ENCODE measurements around the gene CHADL.

DNA sequence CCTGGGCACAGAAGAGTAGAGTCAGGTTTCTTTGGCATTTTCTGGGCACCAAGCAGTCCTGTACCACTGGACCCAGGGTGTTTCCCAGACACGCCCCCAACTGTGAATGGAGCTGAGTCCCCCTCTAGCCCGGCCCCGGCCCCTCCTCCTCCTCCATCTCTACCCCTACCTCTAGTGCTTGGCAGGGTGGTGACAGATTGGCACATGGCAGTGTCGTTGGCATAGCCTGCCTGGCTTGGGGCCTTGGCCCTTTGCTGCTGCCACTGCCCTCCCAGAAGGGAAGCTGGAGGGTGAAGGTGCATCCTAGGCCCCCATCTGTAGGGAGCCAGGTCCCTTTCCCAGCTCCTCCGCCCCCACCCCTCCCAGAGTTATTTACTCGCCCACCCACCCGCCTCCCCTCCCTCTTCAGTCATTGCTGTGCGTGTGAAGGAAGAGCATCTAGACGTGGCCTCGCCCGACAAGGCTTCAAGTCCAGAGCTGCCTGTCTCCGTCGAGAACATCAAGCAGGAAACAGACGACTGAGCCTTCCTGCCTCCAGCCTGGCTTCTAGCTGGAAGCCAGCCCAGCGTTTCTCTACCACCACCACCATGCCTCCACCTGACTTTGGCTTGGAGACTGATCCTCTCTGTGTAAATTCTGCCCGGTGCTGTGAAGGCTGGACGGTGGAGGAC is 10.9 kb downstream of the CHADL start:
- no peak for TF ChIP-seq CTCF (conservative IDR thresholded peaks at IDR 0.05)
- TF ChIP-seq EZH2 (IDR thresholded peaks at IDR 0.05; ENCODE audit: low read depth) = no peak

All from PC-9 (cell line).